Kidney tubule cell (primary cell): ENCODE data around the gene ACTR8.
"Not testable (repeated sequence)": the region's sequence is repeated elsewhere in the genome, so short reads cannot be mapped to it uniquely, and the experiment has no call there.

Source experiments
- DNase-seq: peaks from one replicate; pipeline ENCODE4 v3.0.0-alpha.2; 2018; ENCODE audit warnings: low spot score

Gene ACTR8, protein sequence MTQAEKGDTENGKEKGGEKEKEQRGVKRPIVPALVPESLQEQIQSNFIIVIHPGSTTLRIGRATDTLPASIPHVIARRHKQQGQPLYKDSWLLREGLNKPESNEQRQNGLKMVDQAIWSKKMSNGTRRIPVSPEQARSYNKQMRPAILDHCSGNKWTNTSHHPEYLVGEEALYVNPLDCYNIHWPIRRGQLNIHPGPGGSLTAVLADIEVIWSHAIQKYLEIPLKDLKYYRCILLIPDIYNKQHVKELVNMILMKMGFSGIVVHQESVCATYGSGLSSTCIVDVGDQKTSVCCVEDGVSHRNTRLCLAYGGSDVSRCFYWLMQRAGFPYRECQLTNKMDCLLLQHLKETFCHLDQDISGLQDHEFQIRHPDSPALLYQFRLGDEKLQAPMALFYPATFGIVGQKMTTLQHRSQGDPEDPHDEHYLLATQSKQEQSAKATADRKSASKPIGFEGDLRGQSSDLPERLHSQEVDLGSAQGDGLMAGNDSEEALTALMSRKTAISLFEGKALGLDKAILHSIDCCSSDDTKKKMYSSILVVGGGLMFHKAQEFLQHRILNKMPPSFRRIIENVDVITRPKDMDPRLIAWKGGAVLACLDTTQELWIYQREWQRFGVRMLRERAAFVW

DNA sequence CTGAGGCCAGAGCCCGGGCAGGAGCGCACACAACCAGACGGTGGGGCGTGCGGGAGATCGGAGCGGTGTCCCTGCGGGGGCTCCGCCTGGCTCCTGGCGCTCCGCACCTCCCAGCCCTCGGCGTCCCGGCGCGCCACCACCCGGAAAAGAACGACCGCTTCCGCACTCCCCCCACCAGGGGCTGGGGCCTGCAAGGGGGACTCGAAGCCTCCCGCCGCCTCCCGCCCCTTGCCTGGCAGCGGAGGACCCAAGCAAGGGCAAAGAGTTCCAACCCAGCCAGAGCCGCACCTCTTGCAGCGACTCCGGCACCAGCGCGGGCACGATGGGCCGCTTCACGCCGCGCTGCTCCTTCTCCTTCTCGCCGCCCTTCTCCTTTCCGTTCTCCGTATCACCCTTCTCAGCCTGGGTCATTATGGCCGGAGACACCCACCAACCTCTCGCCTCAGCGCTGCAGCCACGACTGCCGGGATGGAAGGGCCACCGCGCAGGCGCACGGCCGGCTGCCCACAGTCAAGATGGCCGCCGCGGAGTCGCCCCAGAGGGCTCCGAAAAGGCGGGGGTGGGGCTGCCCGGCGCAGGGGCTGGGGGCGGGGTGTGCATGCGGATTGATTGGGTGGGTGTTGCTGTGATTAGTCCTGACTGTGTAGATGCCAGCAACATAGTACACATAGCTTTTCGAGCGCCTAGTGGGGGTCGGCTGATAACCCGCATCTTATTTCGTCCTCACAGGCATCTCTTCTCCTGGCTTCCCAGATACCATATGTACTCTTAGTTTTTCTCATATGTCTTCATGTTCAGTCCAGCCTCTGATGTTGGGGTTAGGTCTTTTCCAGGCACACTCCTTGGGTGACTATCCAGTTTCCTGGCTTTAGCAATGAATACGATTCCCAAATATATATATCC, at the start of gene ACTR8:
Gene ACTR8, minus strand, starts transcription at position 462 of the 903 bp plus-strand sequence. Its CDS starts 51 bp downstream, at position 411.
- DNase-seq: peak; percentile 89

DNA sequence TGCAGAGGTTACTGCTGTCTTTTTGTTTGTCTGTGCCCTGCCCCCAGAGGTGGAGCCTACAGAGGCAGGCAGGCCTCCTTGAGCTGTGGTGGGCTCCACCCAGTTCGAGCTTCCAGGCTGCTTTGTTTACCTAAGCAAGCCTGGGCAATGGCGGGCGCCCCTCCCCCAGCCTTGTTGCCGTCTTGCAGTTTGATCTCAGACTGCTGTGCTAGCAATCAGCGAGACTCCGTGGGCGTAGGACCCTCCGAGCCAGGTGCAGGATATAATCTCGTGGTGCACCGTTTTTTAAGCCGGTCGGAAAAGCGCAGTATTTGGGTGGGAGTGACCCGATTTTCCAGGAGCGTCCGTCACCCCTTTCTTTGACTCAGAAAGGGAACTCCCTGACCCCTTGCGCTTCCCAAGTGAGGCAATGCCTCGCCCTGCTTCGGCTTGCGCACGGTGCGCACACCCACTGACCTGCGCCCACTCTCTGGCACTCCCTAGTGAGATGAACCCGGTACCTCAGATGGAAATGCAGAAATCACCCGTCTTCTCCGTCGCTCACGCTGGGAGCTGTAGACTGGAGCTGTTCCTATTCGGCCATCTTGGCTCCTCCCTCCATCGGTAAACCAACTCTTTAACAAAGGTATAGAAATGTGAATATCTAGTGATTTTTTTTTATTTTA, 45.4 kb upstream of the ACTR8 start:
- not testable (repeated sequence) for DNase-seq

DNA sequence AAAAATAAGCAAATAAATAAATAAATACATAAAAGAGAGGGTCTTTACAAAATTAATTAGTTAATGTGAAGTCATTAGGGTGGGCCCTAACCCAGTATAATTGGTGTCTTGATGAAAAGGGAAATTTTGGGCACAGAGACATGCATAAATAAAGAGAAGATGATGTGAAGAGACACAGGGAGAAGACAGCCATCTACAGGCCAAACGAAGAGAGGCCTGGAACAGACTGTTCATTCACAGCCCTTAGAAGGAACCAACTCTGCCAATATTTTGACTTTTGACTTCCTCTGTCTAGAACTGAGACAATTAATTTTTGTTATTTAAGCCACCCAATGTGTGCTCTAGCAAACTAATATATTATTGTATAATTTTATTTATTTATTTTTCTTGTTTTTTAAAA, 39.3 kb upstream of the ACTR8 start:
- peak; percentile 27 for DNase-seq

DNA sequence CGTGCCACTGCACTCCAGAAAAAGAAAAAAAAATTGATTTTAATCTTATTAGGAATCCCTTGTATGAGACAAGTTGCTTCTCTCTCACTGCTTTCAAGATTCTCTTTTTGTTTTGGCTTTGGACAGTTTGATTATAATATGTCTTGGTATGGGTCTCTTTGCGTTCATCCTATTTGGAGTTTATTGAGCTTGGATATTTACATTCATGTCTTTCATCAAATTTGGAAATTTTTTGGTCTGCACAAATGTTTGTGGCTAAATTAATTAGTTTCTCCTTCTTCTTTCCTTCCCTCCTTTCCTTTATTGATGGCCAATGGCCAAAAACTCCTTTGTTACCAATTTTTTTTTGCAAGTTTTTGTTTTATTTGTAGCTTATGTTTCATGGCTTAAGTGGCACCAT, 37.8 kb upstream of the ACTR8 start:
- no peak for DNase-seq

DNA sequence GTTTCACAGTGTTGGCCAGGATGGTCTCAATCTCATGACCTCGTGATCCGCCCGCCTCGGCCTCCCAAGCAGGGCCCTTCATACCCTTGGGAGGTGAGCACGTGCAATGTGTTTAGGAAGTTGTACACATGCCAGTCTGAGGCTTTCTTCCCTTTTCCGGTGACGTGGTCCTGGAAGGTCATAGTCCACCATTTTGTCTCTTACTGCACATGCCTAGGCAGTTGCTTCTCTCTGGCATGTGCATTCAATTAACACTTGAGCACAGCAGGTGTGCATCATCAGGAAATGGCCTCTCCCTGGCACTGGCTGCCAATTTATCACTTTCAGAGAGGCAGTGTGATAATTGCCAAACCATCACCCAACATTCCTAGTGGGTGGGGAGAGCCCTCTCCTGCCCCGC, 31.4 kb upstream of the ACTR8 start:
- DNase-seq: no peak

DNA sequence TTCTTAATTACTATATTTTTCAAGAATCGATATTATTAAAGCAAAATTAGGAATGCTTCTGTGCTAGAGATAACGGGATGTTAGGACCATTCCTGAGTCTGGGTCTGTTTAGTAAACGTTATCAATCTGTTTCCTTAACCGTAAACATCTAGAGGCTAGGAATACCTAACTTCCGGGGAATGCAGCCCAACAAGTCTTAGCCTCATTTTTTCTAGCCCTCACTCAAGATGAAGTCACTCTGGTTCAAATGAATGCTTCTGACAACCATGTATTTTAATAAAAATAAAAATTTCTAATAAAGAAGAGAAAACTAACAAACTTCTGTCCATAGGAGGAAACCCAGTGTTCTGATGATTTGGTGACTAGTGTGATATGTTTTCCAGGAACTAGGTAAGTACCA, 20.8 kb upstream of the ACTR8 start:
- no peak for DNase-seq

DNA sequence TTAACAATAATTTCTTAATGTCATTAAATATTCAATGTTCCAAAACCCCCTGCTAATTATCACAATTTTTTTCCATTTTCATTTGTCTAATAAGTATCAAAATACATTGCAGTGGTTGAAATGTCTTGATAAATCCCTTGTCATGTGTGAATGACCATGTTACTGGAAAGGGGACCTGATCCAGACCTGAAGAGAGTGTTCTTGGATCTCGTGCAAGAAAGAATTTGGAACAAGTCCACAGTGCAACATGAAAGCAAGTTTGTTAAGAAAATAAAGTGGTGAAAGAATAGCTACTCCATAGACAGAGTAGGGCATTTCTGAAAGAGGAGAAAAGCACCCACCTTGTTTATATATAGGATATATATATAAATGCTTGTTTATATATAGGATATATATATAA, 20.1 kb upstream of the ACTR8 start:
- no peak for DNase-seq

DNA sequence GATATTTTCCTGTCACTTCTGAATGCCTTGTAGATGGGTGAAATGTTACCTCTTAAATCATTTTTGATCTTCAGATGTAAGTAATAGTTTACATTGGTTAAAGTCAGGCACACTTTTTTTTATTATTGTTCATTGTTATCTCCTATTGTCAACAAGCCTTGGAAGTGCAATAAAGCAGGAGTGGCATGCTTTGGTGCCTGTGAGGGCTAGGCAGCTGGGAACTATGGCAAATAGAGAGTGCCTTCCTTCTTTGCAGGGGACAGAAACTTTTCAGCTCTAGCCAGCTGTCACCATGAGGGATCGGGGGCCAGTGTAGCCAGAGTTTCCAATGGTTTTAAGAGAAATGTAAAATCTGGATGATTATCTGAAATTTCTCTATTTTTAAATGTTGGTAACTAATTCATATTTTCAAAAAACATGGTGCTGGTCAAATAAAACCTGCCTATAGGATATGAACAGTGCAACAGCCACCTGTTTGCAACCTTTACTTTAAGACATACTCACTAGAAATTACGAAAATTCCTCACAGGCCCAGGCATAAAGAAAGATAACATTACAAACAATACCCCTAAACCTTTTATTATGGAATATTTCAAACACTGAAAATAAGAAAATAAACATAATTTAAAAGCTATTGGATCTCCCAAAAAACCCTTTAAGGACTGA, 18.8 kb upstream of the ACTR8 start:
- no peak for DNase-seq

DNA sequence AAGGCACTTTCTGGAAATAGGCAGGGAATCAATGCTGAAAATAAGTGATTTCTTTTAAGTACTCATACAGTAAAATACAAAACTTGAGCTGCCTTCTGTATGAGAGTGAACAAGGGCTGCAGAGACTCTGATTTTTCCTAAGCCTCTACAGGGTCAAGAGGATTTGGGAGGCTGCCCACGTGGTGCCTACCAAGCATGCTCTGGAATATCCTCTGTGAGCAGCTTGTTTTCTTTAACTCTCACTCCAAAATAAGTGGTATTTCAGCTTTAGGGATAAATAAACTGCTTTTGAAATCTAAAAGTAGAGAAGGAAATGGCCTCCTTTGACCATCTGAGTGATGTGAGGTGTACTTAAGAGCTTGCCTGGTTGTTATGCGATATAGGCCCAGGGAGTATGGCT, 17.8 kb upstream of the ACTR8 start:
- no peak for DNase-seq

DNA sequence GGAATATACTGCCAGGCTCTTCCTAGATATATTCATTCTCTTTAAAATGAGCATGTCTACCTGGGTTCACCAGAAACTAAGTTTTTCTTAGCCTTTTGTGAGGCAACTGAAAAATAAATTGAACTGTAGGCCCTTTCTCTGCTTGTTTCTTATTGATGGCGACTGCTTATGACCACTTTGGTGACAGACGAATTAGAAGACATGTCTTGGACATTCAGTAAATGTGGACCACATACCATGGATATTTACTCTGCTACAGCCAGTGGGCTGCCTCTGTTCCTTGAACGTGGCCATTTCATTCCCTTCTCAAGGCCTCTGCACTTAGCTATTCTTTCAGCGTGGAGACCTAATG, 10.3 kb upstream of the ACTR8 start:
- no peak for DNase-seq

DNA sequence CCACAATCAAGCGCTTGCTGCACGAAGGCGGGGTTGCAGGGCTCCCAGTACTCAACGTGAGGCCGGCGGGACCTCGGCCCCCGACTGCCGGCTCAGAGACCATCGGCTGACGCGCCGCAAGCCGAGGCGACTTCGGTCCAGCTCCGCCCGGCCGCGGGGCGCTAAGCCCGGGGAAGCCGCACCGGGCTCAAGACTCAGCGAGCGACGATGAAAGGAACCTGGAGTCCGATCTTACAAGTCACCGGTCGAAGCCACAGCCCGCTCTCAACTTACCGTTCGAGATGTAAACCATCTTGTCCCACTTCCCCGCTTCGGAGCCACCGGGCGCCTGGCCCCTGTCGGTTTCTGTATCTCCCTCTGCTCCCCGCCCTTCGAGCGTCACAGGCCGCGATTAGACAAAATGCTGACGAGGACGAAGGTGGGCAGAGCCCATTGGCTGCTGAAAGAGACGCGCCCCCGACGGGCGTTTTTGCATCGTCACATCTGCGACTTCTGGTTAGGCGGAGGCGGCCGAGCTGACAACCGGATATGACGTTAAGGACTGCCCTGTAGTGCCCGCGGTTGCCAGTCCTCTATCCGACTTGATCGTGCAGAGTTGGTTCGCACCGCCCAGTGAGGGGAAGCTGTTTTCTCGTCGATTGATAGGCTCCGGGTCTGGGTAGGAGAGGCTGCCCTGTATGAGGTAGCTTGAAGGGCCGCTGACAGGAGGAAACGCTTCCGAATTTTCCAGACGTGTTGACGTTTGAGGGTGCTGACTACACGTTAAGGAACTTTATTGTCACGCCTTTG, 9.7 kb upstream of the ACTR8 start, which contains the start of gene SELENOK:
Gene SELENOK, minus strand, starts transcription at position 363 of the 789 bp plus-strand sequence.
- peak; percentile 99 for DNase-seq

DNA sequence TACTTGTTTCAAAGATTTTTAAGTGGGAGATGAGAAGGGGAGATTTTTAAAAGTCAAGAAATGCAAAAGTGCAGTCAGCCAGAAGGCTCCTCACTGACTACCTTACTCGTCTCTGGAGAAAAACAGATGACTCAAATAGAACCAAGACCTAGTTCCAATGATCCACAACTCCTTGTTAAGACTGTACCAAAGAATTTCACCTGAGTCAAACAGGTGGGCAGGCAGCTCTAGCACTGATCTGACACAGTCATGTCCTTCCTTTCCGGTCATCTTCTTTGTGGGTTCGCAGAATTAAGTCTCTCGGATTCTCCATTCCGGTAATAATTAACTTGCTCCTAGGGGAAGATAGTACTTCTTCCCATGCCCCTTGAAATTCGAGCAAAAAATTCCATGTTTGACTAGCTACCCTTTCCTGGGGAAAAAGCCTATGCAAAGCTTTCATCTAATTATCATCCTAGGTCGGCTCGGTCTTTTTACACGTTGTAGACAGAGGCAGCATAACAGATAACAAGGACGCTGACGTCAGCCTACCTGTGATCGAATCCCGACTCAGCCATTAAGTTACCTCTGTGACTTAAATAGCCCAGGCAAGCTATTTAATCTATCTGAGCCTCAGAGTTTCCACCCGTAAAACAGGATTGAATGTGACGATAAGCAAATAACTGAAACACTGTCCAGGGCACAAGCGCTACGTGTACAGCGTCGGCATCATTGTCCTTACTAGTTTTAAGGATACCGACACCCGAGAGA, 8.9 kb upstream of the ACTR8 start:
- DNase-seq: peak; percentile 80

DNA sequence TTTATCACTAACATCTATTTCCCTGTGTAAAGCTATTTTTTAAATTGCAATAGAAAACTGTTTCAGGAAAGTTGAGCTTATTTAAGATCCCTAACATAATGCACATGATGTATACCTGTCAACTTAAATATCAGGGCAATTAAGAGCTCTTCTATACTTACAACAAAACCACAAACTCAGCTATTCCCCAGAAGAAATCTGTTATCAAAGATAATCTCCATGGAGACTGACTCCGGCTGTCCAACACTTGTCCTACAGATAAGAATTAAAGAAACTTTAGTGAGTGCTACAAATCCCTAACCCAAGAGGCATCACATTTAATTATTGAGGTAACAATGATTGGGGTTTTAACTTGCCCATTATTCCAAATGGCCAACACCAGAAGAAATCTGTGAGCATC, 6.3 kb upstream of the ACTR8 start:
- no peak for DNase-seq

DNA sequence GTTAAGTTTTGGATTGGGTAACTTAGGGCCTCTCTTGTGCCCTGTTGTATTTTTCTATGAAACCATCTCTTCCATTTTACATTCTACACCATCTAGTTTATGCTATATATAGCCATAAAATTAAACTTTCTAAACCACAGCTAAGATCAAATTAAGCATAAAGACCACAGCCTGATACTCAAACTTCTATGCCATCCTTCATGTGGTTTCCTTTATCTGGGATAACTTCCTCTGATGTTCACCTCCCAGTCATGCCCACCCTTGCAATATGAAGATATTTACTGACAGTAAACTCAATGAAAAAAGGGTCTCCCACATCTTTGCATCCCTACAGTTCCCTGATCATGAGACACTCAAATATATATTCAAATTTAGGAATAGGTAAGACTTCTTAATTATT, 5.5 kb upstream of the ACTR8 start:
- DNase-seq: no peak

DNA sequence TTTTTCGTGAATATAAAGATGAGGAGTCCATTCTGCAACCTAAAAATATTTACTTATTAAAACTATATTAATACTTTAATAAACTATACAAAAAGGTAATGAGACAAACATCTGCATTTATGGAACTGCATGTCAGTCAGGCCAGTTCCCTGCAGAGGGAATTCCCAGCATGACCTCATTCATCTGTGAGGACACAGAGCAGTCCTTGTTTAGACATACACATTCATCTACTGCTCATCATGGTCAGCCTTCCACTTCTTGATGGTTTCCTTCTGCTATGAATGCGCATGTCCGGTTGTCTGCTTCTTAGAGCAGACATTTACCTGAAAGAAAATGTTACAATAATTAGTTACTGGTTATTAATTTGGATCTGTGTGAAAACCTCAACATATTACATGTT, 3.3 kb upstream of the ACTR8 start:
- DNase-seq: peak; percentile 81

DNA sequence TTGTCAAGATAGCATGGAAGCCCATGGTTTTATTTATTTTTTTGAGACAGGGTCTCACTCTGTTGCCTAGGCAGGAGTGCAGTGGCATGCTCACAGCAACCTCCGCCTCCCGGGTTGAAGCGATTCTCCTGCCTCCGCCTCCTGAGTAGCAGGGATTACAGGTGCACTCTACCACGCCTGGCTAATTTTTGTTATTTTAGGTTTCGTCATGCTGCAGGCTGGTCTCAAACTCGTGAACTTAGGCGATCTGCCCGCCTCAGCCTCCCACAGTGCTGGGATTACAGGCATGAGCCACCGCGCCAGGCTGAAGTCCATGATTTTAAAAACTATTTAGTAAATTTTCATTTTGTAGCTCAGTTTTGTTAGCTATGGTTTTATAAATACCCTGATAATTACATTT, 2.7 kb upstream of the ACTR8 start:
- no peak for DNase-seq

DNA sequence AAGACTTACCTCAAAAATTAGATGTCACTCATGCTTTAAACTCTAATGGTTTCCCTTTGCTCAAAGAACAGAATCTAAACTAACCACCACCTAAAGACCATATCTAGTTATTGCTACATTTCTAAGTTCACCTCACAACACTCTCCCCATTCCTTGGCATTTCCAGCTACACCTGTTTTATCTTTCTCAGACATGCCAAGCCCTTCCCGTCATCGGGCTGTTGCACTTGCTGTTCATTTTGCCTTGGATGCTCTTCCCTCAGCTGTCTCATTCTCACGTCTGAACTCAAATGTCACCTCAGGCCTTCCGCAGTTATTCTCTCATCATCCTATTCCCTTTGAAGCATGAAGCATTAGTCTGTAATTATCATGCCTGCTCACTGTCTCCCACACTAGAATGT, 1.1 kb upstream of the ACTR8 start:
- DNase-seq: no peak

DNA sequence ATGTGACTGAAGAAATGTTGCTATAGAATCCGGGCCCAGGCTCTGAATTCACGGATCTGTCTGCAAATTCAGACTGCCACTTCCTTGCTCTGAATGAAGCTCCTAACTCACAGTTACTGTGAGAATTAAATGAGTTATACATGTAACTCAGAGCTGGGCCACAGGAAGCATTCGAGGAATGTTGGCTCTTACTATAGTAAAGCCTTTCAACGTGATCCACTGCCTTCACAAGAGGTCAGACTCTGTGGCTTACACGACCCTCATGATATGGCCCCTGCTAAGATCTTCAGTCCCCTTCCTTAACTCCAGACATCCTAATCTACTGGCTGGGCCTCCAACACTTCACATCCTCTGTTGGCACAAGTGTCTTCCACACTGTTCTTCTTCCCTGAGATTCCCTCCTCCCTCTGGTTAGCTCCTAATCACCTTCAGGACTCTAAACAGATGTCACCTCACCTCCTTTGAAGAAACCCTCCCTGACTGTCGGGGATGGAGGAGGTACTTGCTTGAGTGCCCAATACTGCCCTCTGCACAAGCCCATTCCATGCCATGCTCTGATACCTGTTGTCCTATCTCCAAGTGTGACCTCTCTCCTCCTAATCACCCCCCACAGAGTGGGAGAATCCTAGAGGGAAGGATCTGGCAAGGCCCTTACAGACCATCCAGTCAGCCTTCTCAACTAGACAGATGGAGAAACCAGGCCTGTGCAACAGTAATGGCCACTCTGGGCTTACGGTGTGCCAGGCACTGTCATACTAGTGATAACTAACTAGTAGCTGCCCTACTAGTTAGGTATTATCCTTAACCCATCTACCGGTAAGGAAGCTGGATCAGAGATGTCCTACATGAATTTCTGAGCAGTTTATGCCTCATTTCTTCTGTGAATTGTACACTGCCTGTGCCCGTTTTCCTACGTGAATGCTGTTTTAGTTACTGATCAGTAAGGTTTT, 1.3 kb downstream of the ACTR8 start:
- DNase-seq: peak; percentile 51
